GM18858 (cell line): ENCODE data around the gene MEGF6.

Source experiments
- ATAC-seq: cut with Tn5 transposase; IDR thresholded peaks from one replicate; pipeline ENCODE4 v1.9.1; 2021; ENCODE audit not compliant: unreplicated experiment

MEGF6 gene

DNA sequence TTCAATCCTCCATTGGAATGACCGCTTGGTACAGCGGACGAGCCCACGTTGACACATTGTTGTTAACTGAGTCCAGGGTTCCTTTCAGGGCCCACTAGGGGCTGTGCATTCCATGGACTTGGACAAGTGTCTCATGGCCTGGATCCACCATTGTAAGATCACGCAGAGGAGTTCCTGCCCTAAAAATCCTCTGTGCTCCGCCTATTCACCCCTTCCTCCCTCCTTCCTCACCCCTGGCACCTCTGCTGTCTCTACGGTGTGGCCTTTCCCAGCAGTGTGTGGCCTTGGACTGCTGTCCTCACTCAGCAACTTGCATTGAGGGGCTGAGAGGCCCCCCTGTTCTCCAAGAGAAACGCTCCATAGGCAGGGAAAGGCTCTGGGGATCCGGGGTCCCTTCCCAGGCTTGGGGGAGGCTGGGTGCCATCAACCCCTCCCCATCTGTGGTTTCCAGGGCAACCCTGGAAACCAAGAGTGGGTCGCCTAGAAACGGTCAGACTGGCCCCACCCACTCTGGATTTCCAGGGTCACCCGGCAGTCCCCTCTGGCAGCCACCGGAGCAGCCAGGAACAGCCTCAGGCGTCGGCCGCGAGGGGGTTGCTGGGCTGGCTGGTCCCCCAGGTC lies 50.9 kb downstream of the MEGF6 start:
- no peak for ATAC-seq

- no peak for ATAC-seq
Observed at GRCh38 chr1:3558036-3558726, 53.1 kb downstream of the MEGF6 start.

GRCh38 chr1:3557366-3557765 lies 53.9 kb downstream of the MEGF6 start:
- ATAC-seq = no peak

DNA sequence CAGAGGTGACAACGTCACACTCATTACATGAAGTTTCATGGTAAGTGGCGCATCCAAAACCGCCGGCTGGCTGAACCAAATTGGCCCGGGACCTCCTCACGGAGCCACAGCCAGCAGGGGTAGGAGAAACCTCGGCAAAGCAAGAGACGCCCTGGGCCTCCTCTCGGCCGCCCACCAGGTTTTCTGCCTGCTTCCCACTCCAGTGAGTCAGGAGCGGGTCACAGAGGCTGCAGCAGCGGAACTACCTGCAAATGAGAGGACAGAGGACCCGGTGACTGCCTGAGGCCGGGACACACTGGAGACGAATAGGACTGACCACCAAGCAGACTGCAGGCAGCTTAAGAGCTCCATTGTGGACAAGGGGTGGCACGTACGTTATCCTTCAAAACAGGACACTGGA lies 55.0 kb downstream of the MEGF6 start:
- ATAC-seq = no peak

- ATAC-seq = no peak
Observed at GRCh38 chr1:3555131-3555920, 56.0 kb downstream of the MEGF6 start.

DNA sequence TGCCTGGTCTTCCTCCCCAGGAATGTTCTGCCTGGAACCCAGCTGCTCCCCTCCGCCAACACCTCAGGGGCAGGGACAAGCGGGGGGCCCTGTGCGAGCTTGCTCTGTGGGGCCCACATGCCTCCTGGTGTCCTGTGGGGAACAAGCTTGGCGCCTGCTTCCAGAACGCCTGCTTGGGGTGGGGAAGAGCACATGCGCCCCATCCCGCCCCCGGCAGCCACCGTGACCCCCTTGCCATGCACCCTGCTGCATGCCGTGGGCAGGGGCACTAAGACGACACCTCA lies 57.4 kb downstream of the MEGF6 start:
- no peak for ATAC-seq

DNA sequence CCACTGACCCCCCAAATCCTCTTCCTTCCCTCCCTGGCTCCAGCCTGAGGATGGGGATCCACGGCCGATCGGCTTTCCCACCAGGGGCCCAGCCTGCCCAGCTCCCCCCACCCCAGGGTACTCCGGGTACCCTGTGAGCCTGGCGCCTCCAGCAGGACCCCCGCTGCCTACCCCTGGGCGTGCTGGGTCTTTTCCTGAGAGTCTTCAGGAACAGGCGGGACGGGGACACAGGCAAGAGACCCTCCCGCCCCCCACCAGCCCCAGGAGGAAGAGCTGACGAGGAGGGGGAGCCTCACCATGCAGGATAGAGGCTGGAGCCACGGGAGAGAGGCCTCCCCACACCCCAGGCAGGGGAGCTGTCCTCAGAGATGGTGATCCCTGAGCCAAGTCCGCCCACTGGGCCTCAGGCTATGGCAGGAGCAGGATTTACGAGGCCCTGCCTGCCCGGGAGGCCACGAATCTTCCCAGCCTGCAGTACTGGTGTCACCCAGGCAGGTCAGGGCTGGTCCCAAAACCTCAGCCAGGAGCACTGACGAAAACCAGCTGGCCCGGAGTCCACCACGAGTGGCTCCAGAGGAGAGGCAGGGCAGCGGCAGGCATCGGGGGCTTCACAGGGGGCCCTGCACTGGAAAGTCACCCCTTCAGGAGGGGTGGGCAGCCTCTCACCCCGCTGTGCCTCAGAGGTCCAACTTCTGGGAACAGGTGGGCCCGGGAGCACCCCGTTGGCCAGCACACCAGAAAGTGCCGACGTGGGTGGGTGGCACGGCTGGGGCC lies 58.0 kb downstream of the MEGF6 start:
- ATAC-seq = no peak

DNA sequence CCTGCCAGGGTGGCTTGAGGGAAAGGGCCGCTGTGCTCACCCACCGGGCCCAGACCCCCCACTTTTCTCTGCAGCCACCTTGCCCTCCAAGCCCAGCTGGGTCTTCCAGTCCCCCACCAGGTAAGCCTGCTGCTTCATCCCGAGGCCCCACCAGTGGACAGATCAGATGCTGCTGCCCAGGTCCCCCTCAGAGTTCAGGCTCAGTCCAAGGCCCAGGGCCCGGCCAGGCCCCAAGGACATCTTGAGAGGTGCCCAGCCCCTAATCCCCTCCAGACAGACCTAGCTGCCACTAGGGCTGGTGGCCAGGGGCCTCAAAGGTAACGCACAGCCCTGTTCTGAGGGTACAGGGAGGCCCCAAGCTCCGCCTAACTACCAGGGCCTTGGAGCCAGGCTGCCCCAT lies 58.6 kb downstream of the MEGF6 start:
- ATAC-seq = no peak

GRCh38 chr1:3552176-3552575 lies 59.1 kb downstream of the MEGF6 start:
- ATAC-seq = no peak

- no peak for ATAC-seq
Observed at GRCh38 chr1:3551711-3552110, 59.6 kb downstream of the MEGF6 start.

DNA sequence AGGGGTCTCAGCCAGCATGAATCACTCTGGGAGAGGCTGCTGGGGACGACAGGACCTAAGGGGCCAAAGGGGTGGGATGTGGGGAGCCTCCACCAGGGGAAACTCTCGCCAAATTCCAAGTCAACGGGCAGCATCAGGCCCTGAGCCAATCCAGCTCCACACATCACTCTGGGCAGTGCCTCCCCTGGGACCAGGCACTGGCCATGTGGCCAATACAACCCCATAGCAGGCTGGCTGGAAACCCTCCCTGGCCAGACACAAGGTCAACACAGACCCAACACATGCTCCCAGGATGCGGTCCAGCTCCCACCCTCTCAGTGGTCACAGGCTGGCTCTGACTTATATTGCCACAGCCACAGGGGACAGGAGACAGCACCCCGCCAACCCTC lies 60.0 kb downstream of the MEGF6 start:
- ATAC-seq = no peak

DNA sequence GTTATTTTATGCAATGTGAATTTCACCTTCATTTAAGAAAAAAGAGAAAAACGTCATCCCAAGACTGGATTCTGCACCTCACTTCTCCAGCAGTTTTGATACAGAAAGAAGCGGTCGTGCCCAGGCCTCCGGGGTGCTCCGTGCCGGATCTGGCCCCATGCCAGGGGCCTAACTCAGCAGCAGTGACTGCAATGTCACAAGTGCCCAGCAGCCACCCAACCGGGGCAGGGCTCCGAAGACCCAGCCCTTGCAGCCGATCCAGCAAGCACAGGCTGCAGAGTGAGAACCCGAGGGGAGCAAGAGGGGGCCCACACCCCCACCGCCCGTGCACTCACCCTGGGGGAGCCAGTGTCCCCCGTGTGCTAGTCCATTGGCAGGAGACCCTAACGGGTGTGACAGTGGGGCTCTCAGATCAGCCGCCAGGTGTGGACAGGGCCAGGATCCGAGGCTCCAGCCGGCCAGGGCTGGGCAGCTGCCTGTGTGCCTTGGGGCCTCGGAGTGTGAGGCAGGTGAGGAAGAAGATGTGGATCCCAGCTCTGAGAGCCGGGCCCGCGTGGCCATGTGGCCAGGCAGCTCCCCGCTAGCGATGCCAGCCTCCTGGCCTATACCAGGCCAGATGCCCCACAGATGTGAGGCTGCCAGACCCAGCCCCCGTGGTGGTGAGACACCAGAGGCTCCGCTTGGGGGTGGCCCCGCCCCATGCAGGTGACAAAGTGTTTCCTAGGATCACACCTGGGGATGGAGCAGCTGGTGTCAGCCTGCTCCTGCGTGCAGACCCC lies 60.6 kb downstream of the MEGF6 start:
- no peak for ATAC-seq

DNA sequence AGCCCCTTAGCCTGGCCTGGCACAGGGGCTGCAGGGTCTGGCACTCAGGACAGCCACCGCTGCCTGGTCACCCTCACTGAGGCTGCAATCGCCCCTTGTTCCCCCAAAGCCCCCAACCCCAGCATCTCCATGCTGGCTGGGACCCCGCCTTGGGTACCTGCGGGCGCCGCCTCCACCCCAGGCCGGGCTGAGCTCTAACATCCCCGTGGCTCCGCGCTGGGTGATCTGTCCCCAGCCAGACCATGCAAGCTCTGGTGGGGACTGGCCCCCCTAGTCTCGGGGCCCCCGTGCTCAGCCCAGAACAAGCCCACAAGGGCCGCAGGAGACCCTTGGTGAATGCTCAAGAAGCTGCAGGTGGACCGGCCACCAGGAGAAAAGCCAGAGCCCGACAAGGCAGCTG lies 62.4 kb downstream of the MEGF6 start:
- no peak for ATAC-seq

- no peak for ATAC-seq
Observed at GRCh38 chr1:3548156-3548893, 63.0 kb downstream of the MEGF6 start.

- ATAC-seq = no peak
Observed at GRCh38 chr1:3547055-3548005, 64.0 kb downstream of the MEGF6 start.

GRCh38 chr1:3546048-3546384 lies 65.3 kb downstream of the MEGF6 start:
- ATAC-seq = no peak

- ATAC-seq = no peak
Observed at GRCh38 chr1:3545363-3546047, 65.8 kb downstream of the MEGF6 start.
